ENCODE data around the gene TMSB10. TPM values are rescaled to one million over a fixed set of nuclear protein-coding genes. Genes with fewer than 3 reads are reported as not detected.
A peak's percentile ranks its signal among the peaks of the same experiment; 100 is the strongest.

Gene TMSB10
- total RNA-seq, 2 experiments from 2014 or later: 869 to 1,901 TPM

DNA sequence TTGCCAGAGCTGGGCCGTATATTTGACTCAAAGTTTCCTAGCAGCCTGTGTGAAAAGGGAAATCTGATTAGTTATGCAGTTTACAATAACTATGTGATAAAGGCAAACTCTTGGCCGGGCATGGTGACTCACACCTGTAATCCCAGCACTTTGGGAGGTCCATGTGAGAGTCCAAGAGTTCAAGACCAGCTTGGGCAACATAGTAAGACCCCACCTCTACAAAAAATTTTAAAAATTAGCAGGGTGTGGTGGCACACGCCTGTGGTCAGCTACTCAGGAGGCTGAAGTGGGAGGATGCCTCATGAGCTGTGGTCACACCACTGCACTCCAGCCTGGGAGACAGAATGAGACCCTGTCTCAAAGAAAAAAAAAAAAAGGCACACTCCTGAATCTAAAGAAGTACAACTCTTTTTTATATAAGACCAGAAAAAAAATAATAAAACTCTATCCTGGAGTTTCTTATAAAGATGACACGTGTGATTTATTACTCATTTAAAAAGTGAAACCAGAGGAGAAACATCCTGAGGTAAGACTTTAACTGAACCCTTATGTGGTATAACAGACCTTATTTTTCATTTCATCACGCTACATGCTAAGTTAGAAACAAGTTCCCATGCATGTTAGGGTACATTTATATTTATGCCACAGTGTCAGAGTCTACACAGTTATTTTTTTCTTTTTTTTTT lies 32.9 kb downstream of the TMSB10 start:
- intact Hi-C loops (cut with micrococcal nuclease; ENCODE audit: unreplicated experiment): no loop called here
- DNase-seq (ENCODE audit: low spot score): no peak
- H3K9me3 ChIP-seq (ENCODE audit: low read length): no peaks in the 10 kb centered on the region
- H3K4me3 ChIP-seq (ENCODE audit: low read depth, low read length, poor library complexity, severe bottlenecking): peak overlapping the region; percentile 4
- 0 out of 2 replicates have a peak, but pooled peaks cover 4% of the 10 kb centered on the region for H3K36me3 ChIP-seq (ENCODE audit: insufficient read depth, low read length)
- peak overlapping the region; percentile 60 for H3K4me2 ChIP-seq (ENCODE audit: low read length)
- no TSS peak for BruUV-seq (replicated peaks)
- POLR2A ChIA-PET: interaction anchor here (0.5 to 10.8 kb wide), 11 partner anchors 8 to 98 kb away, joined by 3 to 107 read pairs (median 7); partner anchors contain the start of gene KCMF1
- no peaks in the 10 kb centered on the region for H3K79me2 ChIP-seq (ENCODE audit: insufficient read depth, low read depth, low read length)
- CTCF ChIA-PET (ENCODE audit: unreplicated experiment): interaction anchor here (1.4 kb wide), 1 partner anchor 8 kb away, joined by 4 read pairs; no protein-coding TSS in a partner anchor
- TF ChIP-seq EZH2phosphoT487 (IDR thresholded peaks at IDR 0.05; ENCODE audit: borderline replicate concordance, low read depth, low read length): no peak
- TF ChIP-seq, protein P1, sequence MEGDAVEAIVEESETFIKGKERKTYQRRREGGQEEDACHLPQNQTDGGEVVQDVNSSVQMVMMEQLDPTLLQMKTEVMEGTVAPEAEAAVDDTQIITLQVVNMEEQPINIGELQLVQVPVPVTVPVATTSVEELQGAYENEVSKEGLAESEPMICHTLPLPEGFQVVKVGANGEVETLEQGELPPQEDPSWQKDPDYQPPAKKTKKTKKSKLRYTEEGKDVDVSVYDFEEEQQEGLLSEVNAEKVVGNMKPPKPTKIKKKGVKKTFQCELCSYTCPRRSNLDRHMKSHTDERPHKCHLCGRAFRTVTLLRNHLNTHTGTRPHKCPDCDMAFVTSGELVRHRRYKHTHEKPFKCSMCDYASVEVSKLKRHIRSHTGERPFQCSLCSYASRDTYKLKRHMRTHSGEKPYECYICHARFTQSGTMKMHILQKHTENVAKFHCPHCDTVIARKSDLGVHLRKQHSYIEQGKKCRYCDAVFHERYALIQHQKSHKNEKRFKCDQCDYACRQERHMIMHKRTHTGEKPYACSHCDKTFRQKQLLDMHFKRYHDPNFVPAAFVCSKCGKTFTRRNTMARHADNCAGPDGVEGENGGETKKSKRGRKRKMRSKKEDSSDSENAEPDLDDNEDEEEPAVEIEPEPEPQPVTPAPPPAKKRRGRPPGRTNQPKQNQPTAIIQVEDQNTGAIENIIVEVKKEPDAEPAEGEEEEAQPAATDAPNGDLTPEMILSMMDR (conservative IDR thresholded peaks at IDR 0.05; ENCODE audit: low read length): no peak
- peak overlapping the region; percentile 61 for H2AFZ ChIP-seq (ENCODE audit: low read length)
- H3K4me1 ChIP-seq (ENCODE audit: insufficient read depth, low read length, poor library complexity, severe bottlenecking): peaks cover 49% of the 10 kb centered on the region
- no peaks in the 10 kb centered on the region for H3K9me2 ChIP-seq (ENCODE audit: insufficient read depth, low read length)
- peak overlapping the region; percentile 80 for H3K27ac ChIP-seq (ENCODE audit: low read depth, low read length, poor library complexity, severe bottlenecking)
- H4K20me1 ChIP-seq (ENCODE audit: insufficient read depth, low read length): no peaks in the 10 kb centered on the region

DNA sequence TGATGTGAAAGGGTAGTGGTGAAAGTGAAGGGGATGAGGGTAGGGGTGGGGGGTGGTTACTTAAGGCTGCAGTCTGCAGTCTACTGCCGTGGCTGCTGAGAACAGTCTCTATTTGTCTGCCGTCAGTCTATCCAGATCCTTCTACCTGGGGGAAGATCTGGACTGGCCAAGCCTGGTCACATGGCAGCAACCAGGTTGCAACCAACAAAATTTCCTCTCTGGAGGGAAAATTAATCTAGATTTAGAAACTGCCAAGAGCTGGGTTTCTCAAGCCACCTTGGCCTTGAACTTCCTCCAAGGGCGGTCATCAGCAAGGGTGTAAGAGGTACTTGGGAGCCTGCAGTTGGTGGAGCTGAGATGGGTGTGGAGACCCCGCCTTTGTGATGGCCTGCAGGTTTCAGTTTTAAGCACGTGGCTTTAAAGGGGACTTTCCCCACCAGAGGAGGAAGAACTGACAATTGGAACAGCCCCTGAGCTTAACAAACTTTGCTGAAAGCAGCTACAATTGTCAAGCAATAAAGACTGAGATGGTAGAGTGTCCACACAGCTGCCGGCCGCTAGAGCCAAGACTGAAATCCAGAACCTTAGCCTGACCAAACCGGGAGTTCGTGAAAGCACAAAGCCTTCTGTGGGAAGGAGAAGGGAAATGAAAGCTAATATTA lies 34.1 kb downstream of the TMSB10 start:
- Histone ChIP-seq H3K4me1 (ENCODE audit: insufficient read depth, low read length, poor library complexity, severe bottlenecking) (peaks cover 51% of the 10 kb centered on the region), H3K4me3 (ENCODE audit: low read depth, low read length, poor library complexity, severe bottlenecking) (peak overlapping the region; percentile 31), H3K4me2 (ENCODE audit: low read length) (peak overlapping the region; percentile 60), H3K36me3 (ENCODE audit: insufficient read depth, low read length) (0 out of 2 replicates have a peak, but pooled peaks cover 4% of the 10 kb centered on the region), H3K79me2 (ENCODE audit: insufficient read depth, low read depth, low read length) (no peaks in the 10 kb centered on the region), H3K9me3 (ENCODE audit: low read length) (no peaks in the 10 kb centered on the region), H3K27ac (ENCODE audit: low read depth, low read length, poor library complexity, severe bottlenecking) (peak overlapping the region; percentile 80), H3K9me2 (ENCODE audit: insufficient read depth, low read length) (no peaks in the 10 kb centered on the region), H4K20me1 (ENCODE audit: insufficient read depth, low read length) (no peaks in the 10 kb centered on the region), H2AFZ (ENCODE audit: low read length) (peak overlapping the region; percentile 61)
- DNase-seq (ENCODE audit: low spot score): peak; percentile 94
- BruUV-seq (replicated peaks): no TSS peak
- CTCF ChIA-PET (ENCODE audit: unreplicated experiment): interaction anchor here (0.6 to 2.3 kb wide), 4 partner anchors 14 to 122 kb away, joined by 3 to 11 read pairs (median 4); no protein-coding TSS in a partner anchor
- TF ChIP-seq EZH2phosphoT487 (IDR thresholded peaks at IDR 0.05; ENCODE audit: borderline replicate concordance, low read depth, low read length): no peak
- TF ChIP-seq, protein P1 (conservative IDR thresholded peaks at IDR 0.05; ENCODE audit: low read length): no peak
- intact Hi-C loops (cut with micrococcal nuclease; ENCODE audit: unreplicated experiment): no loop called here
- POLR2A ChIA-PET: interaction anchor here (0.6 to 10.8 kb wide), 19 partner anchors 9 to 626 kb away, joined by 3 to 107 read pairs (median 5); partner anchors contain the start of genes KCMF1, MAT2A and TMSB10
